GM18502 (cell line): ENCODE results near the gene KLHL7.
"Not testable (repeated sequence)": the region's sequence is repeated elsewhere in the genome, so short reads cannot be mapped to it uniquely, and the experiment has no call there.

Experiments
- ATAC-seq: cut with Tn5 transposase; IDR thresholded peaks from one replicate; pipeline ENCODE4 v1.9.1; 2021; ENCODE audit warnings: mild to moderate bottlenecking; ENCODE audit not compliant: unreplicated experiment, poor library complexity

Gene KLHL7

DNA sequence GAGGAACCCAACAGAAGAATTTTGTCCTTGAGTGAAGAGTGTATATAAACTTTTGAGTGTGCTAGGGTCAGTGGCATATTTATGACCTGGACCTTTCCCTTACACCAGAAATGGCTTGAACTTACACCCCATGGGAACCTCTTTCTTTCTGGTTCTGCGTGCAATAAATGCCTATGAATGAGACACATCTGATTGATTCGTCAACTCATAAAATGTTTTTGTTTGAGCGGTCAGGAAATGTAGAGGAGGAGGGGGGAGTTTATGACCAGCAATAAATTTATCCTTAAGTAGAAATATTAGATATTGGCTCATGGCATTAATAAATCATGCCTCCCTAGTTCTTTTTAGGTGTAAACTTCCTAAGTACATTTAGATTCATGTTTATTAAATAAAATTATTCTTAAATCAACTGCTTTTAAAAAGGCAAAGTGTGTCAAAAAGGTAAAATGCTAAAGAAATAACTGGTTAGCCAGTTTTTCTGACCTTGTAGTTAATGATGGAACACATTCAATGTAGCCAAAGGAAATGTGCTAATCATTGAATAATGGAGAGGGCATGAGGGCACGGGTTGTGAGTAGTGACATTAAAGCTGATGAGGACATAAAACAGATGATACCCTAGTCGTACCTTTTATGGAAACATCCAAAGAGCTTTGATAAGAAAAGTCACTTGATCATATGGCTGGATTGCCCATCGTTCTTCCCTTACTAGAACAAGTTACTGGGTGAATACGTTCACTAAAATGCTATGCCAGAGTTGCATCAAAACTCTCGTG, 62.7 kb downstream of the KLHL7 start:
- no peak for ATAC-seq

DNA sequence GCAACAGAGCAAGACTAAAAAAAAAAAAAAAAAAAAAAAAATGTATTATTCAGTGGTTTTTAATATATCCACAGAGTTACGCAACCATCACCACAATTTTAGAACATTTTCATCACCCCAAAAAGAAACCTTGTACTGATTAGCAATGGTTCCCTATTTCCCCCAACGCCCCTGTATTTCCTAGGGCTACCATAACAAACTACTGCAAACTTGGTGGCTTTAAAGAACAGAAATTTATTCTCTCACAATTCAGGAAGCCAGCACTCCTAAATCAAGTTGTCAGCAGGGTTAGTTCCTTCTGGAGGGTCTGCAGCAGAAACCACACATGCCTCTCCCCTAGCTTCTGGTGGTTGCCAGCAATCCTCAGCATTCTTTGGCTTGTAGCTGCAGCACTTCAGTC, 70.4 kb downstream of the KLHL7 start:
- no peak for ATAC-seq

DNA sequence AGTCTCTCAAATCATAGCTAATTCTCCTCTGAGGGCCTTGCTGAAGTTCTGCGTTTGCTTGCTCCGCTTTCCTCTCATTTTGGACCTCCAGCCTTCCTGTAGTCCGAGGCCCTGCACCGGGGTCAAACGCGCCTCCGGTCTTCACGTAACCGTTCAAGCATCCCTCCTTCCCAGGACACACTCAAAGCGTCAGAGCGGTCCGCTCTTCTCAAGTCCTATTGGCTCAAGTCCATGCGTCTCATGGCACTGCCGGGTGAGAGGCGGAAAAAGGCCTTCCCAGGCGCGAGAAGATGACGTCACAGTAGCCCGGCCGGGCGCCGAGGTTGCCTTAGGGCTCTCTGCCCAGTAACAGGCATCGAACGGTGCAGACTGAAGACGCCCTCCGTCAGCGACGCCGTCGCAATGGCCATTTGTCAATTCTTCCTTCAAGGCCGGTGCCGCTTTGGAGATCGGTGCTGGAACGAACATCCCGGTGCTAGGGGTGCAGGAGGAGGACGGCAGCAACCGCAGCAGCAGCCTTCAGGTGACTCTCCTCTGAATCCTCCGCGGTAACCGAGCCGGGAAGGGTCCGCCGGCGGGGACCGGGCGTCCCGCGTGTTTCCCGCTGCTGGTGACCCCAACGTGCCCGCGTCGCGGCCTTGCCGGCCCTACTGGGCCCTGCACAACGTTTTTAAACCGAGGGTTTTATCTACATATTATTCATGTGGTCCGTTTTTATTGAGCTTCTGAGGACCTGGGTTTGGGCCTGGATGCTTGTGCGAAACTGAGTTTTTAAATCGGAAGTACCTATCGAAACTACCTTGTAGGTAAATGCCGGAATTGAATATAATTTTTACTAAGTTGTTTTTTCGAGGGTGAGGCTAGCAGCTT, 76.3 kb downstream of the KLHL7 start, which contains the start of gene NUP42:
Gene NUP42, plus strand, starts transcription at position 365 of the 870 bp plus-strand sequence. Its CDS starts 38 bp downstream, at position 403.
- peak; percentile 96 for ATAC-seq

DNA sequence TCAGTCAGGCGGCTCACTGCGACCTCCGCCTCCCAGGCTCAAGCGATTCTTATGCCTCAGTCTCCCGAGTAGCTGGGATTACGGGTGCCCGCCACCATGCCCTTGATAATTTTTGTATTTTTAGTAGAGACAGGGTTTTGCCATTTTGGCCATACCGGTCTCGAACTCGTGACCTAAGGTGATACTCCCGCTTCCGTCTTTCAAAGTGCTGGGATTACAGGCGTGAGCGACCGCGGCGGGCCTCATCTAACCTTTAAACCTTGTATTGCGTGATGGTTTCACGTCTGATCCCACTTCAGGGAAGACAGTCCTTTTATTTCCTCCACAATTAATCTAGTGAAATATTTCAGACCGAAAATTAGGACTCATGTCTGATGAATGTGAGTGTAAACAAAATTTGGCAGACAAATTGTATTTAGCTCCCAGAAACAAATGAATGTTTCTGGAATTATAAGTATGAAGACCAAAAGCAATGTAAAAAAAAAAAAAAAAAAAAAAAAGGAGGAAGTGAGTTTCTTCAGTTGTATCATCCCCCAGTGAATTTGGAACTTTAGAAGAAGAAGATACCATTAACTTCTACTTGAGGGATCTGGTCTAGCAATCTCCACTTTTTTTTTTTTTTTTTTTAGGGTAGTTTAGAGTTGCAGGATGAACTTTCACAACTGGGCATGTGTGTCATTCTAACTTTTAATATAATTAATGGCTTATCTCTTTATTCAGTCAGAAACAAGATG, 77.9 kb downstream of the KLHL7 start:
- ATAC-seq: no peak

DNA sequence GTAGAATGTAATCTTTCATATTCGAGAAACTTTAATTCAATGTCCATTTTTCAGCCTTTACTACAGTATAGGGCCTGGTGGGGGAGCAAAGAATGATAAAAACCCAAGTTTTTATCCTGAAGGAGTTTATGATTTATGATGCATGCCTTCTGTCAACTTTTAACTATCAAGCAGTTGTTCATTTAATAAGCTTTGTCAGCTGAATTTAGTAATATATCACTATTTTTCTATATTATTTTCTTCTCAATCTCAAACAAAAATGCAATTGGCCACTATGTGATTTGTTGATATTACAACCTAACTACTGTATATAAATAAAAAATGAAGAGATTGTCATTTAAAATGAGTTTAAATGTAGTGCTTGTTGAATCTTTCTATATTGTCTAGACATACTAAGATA, 78.7 kb downstream of the KLHL7 start:
- ATAC-seq: no peak

DNA sequence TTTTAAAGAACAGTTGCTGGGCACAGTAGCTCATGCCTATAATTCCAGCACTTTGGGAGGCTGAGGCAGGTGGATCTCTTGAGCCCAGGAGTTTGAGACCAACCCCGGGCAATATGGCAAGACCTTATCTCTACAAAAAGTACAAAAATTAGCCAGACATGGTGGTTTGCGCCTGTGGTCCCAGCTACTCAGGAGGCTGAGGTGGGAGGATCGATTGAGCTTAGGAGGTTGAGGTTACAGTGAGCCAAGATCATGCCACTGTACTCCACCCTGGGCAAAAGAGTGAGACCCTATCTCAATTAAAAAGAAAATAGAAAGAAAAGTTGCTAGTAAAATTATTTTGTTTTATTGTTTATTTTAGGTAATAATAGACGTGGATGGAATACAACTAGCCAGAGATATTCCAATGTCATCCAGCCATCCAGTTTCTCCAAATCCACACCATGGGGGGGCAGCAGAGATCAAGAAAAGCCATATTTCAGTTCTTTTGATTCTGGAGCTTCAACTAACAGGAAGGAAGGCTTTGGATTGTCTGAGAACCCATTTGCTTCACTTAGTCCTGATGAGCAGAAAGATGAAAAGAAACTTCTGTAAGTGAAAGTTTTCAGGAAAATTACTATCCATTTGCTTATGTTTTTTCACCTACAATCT, 79.2 kb downstream of the KLHL7 start:
- no peak for ATAC-seq

DNA sequence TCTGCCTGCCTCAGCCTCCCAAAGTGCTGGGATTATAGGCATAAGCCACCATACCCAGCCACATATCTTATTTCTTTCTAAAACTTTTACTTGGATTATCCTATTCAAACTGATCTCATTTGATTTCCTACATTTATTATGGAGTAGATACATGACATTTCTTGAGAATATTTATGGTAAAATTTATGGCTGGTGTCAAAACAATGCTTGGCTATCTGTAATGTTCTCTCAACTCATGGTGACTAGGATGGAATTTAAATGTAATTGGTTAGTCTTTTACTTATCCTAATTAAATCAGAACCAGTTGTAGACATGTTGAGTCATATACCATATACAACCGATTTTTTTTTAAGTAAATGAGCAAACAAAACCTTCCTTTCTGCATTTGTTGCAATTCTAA, 80.4 kb downstream of the KLHL7 start:
- ATAC-seq: no peak

DNA sequence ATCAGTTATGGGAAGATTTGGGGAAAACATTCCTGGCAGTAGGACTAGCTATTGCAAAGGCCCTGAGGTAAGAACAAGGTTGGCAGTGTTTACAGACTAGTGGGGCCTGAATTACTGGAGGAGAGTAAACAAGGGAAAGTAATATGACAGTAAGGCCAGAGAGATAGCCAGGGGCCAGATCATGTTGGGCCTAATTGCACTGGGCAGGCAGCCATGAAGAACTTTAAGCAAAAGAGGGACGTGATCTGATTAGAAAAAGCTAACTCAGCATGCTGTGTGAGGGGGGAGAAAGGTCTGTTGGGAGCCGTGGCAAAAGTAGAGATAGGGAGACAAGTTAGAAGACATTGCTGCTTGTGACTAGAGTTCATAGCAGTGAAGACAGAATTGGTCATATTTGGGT, 85.4 kb downstream of the KLHL7 start:
- ATAC-seq: no peak

DNA sequence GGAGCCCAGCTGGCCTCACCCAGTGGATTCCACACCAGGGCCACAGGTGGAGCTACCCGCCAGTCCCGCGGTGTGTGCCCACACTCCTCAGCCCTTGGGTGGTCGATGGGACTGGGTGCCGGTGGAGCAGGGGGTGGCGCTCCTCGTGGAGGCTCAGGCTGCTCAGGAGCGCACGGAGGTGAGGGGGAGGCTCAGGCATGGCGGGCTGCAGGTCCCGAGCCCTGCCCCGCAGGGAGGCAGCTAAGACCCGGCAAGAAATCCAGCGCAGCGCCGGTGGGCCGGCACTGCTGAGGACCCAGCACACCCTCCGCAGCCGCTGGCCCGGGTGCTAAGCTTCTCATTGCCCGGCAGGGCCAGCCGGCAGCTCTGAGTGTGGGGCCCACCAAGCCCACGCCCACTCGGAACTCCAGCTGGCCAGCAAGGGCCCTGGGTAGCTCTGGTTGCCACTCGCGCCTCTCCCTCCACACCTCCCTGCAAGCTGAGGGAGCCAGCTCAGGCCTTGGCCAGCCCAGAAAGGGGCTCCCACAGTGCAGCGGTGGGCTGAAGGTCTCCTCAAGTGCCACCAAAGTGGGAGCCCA, 88.2 kb downstream of the KLHL7 start:
- ATAC-seq: not testable (repeated sequence)

DNA sequence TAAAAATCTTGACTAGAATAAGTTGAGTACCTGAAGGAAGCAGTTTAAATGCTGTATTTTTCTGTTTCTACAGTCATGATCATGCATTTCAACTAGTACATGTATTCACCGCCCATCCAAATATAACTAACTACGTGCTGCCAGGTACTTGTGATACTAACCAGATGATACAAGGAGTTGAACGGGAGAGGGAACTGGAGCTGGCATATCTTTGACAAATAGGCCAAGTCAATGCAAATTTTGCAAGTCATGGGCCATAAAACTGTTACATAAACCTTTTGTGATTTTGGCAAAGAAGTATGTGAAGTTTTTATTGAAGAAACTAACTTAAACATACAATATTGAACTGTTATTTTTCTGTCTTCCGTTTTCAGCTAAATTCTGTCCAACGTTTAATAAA, 90.7 kb downstream of the KLHL7 start:
- ATAC-seq: no peak

DNA sequence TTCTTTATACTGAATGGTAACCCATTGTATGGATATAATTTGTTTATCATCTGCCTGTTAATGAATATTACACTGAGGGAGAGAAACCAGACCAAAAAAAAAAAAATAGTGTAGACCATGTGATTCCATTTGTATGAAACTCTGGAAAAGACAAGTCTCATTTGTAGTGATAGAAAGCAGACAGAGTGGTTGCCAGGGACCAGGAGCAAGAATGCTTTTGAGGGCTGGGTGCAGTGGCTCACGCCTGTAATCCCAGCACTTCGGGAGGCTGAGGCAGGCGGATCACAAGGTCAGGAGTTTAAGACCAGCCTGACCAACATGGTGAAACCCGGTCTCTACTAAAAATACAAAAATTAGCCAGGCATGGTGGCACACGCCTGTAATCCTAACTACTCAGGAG, 92.2 kb downstream of the KLHL7 start:
- ATAC-seq: not testable (repeated sequence)

DNA sequence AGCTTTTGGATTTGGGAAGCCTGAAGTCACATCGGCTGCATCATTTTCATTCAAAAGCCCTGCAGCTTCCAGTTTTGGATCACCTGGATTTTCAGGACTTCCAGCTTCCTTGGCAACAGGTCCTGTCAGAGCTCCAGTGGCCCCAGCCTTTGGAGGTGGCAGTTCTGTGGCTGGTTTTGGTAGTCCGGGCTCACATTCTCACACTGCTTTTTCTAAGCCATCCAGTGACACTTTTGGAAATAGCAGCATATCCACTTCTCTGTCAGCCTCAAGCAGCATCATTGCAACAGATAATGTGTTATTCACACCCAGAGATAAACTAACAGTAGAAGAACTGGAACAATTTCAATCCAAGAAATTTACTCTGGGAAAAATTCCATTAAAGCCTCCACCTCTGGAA, 94.7 kb downstream of the KLHL7 start:
- no peak for ATAC-seq

DNA sequence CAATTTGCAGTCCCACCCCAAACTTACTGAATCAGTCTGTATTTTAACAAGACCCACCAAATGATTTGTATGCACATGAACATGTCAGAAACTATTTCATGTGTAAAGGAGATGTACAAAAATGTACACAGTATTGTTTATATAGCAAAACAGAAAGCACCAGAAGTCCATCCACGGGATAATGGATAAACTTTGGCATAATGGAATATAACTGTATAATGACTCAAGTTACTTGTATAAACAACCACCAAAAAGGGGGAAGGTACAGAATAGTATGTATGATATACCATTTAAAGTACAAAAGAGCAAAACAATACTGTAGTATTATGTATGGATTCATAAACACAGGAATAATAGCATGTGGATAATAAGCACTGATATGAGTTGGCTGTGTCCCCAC, 98.7 kb downstream of the KLHL7 start:
- ATAC-seq: no peak

DNA sequence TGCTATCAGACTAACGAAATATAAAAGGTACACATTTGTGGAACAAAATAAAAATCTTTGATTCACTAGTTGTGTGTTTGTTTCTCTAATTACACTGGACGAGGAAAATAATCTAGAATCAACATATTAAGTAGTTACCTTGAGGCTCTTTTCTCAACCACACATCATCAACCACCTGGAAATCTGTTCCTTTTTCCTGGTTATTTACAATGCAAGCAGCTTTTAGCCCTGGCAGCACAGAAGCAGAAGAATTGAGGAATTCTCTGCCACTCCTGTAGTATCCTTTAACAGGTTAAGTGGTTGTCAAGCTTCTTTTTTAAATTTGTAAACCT, 100.0 kb downstream of the KLHL7 start:
- ATAC-seq: no peak

DNA sequence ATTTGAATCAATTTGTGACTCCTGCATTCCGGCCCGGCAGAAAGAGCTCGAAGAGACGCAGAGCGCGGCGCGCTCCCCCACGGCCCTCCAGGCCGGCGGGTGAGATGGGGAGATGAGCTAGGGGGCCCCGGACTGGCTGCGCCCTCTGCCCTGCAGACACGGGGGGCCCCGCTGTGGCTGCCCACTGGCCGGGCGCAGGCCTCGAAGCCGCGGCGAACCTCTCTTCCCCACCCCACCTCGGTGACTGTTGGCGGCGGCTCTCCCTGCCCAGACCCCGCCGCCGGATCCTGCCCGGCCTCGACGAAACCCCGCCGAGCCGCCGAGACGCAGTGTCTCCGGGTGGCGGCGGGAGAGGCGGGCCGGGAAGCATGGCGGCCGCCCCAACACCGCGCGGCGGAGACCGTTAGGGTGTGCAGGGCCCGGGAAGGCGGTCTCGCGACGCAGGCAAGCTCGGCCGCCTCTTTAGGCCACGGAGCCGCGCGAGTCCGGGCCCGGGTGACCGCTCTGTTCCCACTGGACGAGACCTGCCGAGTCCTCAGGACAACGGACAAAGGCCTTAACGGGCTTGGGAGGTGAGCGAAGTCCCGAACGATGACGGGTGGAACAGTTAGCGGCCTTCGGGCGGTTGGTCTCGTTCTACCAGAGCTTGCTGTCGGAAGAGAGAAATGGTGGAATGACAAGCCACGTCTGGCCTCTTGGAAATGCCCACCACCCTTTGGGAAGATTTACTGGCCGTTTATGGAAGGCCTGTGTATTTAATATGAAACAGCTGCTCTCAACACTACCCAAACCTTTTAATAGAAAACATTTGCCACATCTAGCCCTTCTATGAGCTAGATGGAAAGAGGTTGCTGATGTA, 100.6 kb downstream of the KLHL7 start:
- no peak for ATAC-seq

DNA sequence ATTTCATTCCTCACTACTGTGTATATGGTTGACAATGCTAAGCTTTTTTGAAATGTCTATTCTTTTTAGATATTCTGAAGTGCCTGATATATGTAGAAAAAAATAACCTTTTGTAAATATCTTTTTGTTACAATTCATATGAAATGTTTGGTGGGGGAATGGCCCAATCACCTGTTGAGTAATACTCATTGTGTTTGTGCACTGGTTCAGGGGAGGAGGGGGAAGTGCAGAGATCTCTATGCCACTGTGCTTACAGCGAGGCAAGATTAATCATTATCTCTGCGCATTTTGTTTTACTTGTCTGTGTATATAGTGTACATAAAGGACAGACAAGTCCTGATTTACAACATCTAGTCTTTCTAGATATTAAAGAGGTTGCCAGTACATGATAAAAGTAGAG, 101.4 kb downstream of the KLHL7 start:
- no peak for ATAC-seq

DNA sequence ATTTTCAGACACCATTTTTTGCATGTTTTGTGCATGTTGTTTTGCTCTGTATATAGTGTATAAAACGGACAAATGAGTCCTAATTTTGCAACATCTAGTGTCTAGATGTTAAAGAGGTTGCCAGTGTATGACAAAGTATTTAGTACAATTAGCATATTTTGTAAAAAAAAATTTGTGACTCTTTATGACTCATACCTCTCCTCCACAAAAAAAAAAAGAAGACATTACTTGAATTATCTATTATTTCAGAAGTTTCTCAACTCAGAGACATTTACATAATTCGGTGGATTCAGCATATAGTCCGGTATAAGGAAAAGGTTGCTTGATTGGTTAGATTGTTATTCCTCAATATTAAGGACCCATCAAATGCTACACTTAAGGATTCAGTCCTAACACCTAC, 102.3 kb downstream of the KLHL7 start:
- no peak for ATAC-seq

DNA sequence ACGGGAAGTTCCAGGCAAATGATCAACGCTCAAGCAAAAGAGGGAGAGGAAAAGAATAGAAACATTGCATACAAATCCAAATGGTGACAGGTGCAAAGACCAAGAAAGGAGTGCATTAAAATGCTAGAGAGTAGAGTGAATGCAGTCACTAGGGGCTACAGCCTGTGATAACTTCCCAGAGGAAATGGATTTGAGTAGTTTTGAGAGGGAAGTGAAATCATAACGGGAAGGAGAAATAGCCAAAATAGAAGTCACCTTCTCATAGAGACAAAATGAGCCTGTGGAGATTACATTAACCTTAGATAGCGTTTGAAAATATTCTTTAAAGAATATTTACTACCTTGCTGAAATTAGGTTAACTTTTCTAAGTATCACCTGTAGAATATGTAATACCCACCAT, 102.7 kb downstream of the KLHL7 start:
- no peak for ATAC-seq

DNA sequence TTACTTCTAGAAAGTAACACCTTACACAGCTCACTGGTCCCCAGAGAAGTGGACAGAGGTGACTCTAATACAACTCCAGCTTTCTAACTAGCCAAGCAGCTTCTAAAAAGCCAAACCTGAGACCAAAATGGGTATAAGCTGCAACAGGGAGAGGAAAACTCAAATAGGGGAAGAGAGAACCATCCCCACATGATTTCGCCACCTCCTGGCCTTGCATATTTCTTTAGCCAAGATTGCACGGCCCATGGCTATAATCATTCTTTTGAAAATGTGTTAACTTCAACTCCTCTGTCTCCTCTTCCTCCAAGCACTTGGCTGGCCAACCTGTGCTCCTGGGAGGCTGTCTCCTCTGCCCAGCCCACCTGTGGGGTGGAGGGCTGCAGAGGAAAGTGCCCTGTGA, 104.9 kb downstream of the KLHL7 start:
- ATAC-seq: no peak
